DOHH2 (cell line): ENCODE results near the gene TMED10.

Experiments
- H3F3A ChIP-seq: fragments of 200-600 bp; sonication (generic), shearing (Covaris generic); 2 replicates; pipeline ENCODE4 v1.6.0; 2016; ENCODE audit warnings: antibody characterized with exemption, mild to moderate bottlenecking; ENCODE audit not compliant: control insufficient read depth, insufficient read depth
- H3K27ac ChIP-seq: fragments of 200-600 bp; sonication (generic); 2 replicates; pipeline ENCODE4 v1.5.1; 2014; ENCODE audit warnings: low read depth, mild to moderate bottlenecking, low read length, moderate library complexity
- H3K27me3 ChIP-seq: fragments of 200-600 bp; sonication (generic); 2 replicates; pipeline ENCODE4 v1.6.1; 2014; ENCODE audit warnings: mild to moderate bottlenecking, low read length, mixed read lengths; ENCODE audit not compliant: control insufficient read depth
- H3K36me3 ChIP-seq: fragments of 200-600 bp; sonication (generic); 2 replicates; pipeline ENCODE4 v1.6.1; 2014; ENCODE audit warnings: mild to moderate bottlenecking, low read length, moderate library complexity, mixed read lengths; ENCODE audit not compliant: control insufficient read depth
- H3K4me1 ChIP-seq: fragments of 200-600 bp; sonication (generic); 2 replicates; pipeline ENCODE4 v1.6.1; 2014; ENCODE audit warnings: mild to moderate bottlenecking, low read length, mixed read lengths; ENCODE audit not compliant: control insufficient read depth
- H3K4me2 ChIP-seq: fragments of 200-600 bp; sonication (generic); 2 replicates; pipeline ENCODE4 v1.6.0; 2014; ENCODE audit warnings: mild to moderate bottlenecking, low read length, moderate library complexity
- H3K4me3 ChIP-seq: fragments of 200-600 bp; sonication (generic); 2 replicates; pipeline ENCODE4 v1.5.1; 2014; ENCODE audit warnings: mild to moderate bottlenecking, low read length, mixed read lengths
- H3K79me2 ChIP-seq: fragments of 200-600 bp; sonication (generic); 2 replicates; pipeline ENCODE4 v1.6.1; 2014; ENCODE audit warnings: mild to moderate bottlenecking, low read length, mixed read lengths; ENCODE audit not compliant: control insufficient read depth
- H3K9me2 ChIP-seq: fragments of 200-600 bp; sonication (generic); replicated peaks from 2 replicates; pipeline ENCODE4 v1.6.1; 2014; ENCODE audit warnings: mild to moderate bottlenecking, low read length, mixed read lengths; ENCODE audit not compliant: control insufficient read depth
- H3K9me3 ChIP-seq: fragments of 200-600 bp; sonication (generic); 2 replicates; pipeline ENCODE4 v1.6.1; 2014; ENCODE audit warnings: antibody characterized with exemption, low read length, mixed read lengths; ENCODE audit not compliant: control insufficient read depth, insufficient read depth
- H4K20me1 ChIP-seq: fragments of 200-600 bp; sonication (generic); 2 replicates; pipeline ENCODE4 v1.6.0; 2014; ENCODE audit warnings: low read depth, mild to moderate bottlenecking, antibody characterized with exemption, low read length, moderate library complexity; ENCODE audit not compliant: control insufficient read depth, insufficient read depth
- CTCF ChIP-seq: fragments of 200-600 bp; sonication (generic); IDR thresholded peaks from one replicate; pipeline ENCODE4 v1.5.1; 2014; ENCODE audit warnings: antibody characterized with exemption, mild to moderate bottlenecking, low read depth, low read length; ENCODE audit not compliant: poor library complexity, severe bottlenecking
- EZH2phosphoT487 ChIP-seq: fragments of 200-600 bp; sonication (generic); IDR thresholded peaks from 2 replicates; pipeline ENCODE4 v1.6.1; 2017; ENCODE audit warnings: borderline replicate concordance, mild to moderate bottlenecking, antibody characterized with exemption, low read length, moderate library complexity, mixed read lengths

TMED10 gene

GRCh38 chr14:75200451-75200850, 24.0 kb upstream of the TMED10 start:
- no peaks in the 10 kb centered on the region for H3F3A ChIP-seq
- H3K4me2 ChIP-seq: no peak overlapping the region
- no peaks in the 10 kb centered on the region for H3K36me3 ChIP-seq
- no peaks in the 10 kb centered on the region for H4K20me1 ChIP-seq
- H3K79me2 ChIP-seq: no peaks in the 10 kb centered on the region
- no peaks in the 10 kb centered on the region for H3K9me2 ChIP-seq
- H3K27me3 ChIP-seq: no peaks in the 10 kb centered on the region
- peaks cover 9% of the 10 kb centered on the region for H3K4me1 ChIP-seq
- TF ChIP-seq CTCF: no peak
- H3K4me3 ChIP-seq: no peak overlapping the region
- no peaks in the 10 kb centered on the region for H3K9me3 ChIP-seq
- no peak overlapping the region for H3K27ac ChIP-seq

GRCh38 chr14:75198291-75198933, 22.0 kb upstream of the TMED10 start:
- H3K79me2 ChIP-seq: no peaks in the 10 kb centered on the region
- H3K4me3 ChIP-seq: no peak overlapping the region
- peaks cover 3% of the 10 kb centered on the region; the same call in 1 of the 2 replicates for H3F3A ChIP-seq
- peaks cover 14% of the 10 kb centered on the region for H3K4me1 ChIP-seq
- H3K27ac ChIP-seq: no peak overlapping the region
- TF ChIP-seq CTCF (no peak), EZH2phosphoT487 (no peak)
- no peaks in the 10 kb centered on the region for H3K9me3 ChIP-seq
- H3K4me2 ChIP-seq: no peak overlapping the region
- no peaks in the 10 kb centered on the region for H3K9me2 ChIP-seq
- H3K36me3 ChIP-seq: no peaks in the 10 kb centered on the region
- no peaks in the 10 kb centered on the region for H3K27me3 ChIP-seq
- H4K20me1 ChIP-seq: no peaks in the 10 kb centered on the region

- Histone ChIP-seq H3F3A (peaks cover 3% of the 10 kb centered on the region; the same call in 1 of the 2 replicates), H3K79me2 (no peaks in the 10 kb centered on the region), H4K20me1 (no peaks in the 10 kb centered on the region), H3K4me2 (no peak overlapping the region), H3K27me3 (no peaks in the 10 kb centered on the region), H3K9me3 (no peaks in the 10 kb centered on the region), H3K4me1 (peaks cover 14% of the 10 kb centered on the region), H3K4me3 (no peak overlapping the region), H3K9me2 (no peaks in the 10 kb centered on the region), H3K27ac (no peak overlapping the region), H3K36me3 (no peaks in the 10 kb centered on the region)
- TF ChIP-seq EZH2phosphoT487 (no peak), CTCF (no peak)
These were observed 20.9 kb upstream of the TMED10 start for GRCh38 chr14:75197338-75197737.
